ENCODE results near the gene OPCML.

DNA sequence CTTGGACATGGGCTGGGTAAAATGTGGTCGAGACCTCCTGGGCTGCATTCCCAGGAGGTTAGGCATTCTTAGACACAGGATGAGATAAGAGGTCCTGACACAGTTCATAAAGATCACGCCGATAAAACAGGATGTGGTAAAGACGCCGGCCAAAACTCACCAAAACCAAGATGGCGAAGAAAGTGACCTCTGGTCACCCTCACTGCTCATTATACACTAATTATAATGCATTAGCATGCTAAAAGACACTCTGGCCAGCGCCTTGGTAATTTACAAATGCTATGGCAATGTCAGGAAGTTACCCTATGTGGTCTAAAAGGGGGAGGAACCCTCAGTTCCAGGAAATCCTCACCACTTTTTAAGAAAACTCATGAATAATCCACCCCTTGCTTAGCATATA lies 983.3 kb downstream of the OPCML start:
- TF ChIP-seq, protein P1, sequence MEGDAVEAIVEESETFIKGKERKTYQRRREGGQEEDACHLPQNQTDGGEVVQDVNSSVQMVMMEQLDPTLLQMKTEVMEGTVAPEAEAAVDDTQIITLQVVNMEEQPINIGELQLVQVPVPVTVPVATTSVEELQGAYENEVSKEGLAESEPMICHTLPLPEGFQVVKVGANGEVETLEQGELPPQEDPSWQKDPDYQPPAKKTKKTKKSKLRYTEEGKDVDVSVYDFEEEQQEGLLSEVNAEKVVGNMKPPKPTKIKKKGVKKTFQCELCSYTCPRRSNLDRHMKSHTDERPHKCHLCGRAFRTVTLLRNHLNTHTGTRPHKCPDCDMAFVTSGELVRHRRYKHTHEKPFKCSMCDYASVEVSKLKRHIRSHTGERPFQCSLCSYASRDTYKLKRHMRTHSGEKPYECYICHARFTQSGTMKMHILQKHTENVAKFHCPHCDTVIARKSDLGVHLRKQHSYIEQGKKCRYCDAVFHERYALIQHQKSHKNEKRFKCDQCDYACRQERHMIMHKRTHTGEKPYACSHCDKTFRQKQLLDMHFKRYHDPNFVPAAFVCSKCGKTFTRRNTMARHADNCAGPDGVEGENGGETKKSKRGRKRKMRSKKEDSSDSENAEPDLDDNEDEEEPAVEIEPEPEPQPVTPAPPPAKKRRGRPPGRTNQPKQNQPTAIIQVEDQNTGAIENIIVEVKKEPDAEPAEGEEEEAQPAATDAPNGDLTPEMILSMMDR (IDR thresholded peaks at IDR 0.05) = no peak
- TF ChIP-seq POLR2A (IDR thresholded peaks at IDR 0.05) = no peak
